Hepatocyte (in vitro differentiated cells): ENCODE results near the gene CACNA2D4. TPM values are rescaled to one million over a fixed set of nuclear protein-coding genes. Genes with fewer than 3 reads are reported as not detected.

ENCODE experiments used
- DNase-seq: peaks from one replicate; pipeline ENCODE4 v3.0.0-alpha.2; 2016; ENCODE audit warnings: low spot score
- H2AFZ ChIP-seq: fragments of 200-600 bp; sonication (generic); 2 replicates; pipeline ENCODE4 v1.6.0; 2016; ENCODE audit warnings: antibody characterized with exemption, mild to moderate bottlenecking
- H3K27ac ChIP-seq: fragments of 200-600 bp; sonication (generic); 2 replicates; pipeline ENCODE4 v1.5.1; 2016; ENCODE audit warnings: mild to moderate bottlenecking
- H3K27me3 ChIP-seq: fragments of 200-600 bp; sonication (generic); 2 replicates; pipeline ENCODE4 v1.6.1; 2016
- H3K36me3 ChIP-seq: fragments of 200-600 bp; sonication (generic); replicated peaks from 2 replicates; pipeline ENCODE4 v1.5.1; 2016; ENCODE audit warnings: low read depth; ENCODE audit not compliant: insufficient read depth
- H3K4me1 ChIP-seq: fragments of 200-600 bp; sonication (generic); 2 replicates; pipeline ENCODE4 v1.5.1; 2016; ENCODE audit warnings: mild to moderate bottlenecking, moderate library complexity; ENCODE audit not compliant: insufficient read depth
- H3K4me2 ChIP-seq: fragments of 200-600 bp; sonication (generic); 2 replicates; pipeline ENCODE4 v1.6.0; 2016
- H3K4me3 ChIP-seq: fragments of 200-600 bp; sonication (generic); 2 replicates; pipeline ENCODE4 v1.5.1; 2016; ENCODE audit warnings: mild to moderate bottlenecking
- H3K79me2 ChIP-seq: fragments of 200-600 bp; sonication (generic); 2 replicates; pipeline ENCODE4 v1.6.0; 2017; ENCODE audit warnings: mild to moderate bottlenecking
- H3K9me2 ChIP-seq: fragments of 200-600 bp; sonication (generic); replicated peaks from 2 replicates; pipeline ENCODE4 v1.6.0; 2017; ENCODE audit warnings: mild to moderate bottlenecking; ENCODE audit not compliant: insufficient read depth
- H3K9me3 ChIP-seq: fragments of 200-600 bp; sonication (generic); 2 replicates; pipeline ENCODE4 v1.5.1; 2016; ENCODE audit warnings: low read depth, mild to moderate bottlenecking
- H4K20me1 ChIP-seq: fragments of 200-600 bp; sonication (generic); 2 replicates; pipeline ENCODE4 v1.6.0; 2016; ENCODE audit warnings: mild to moderate bottlenecking; ENCODE audit not compliant: insufficient read depth, poor library complexity, severe bottlenecking
- CTCF ChIP-seq: fragments of 200-600 bp; sonication (generic); IDR thresholded peaks from 2 replicates; pipeline ENCODE4 v1.5.1; 2016; ENCODE audit warnings: antibody characterized with exemption, mild to moderate bottlenecking; ENCODE audit not compliant: poor library complexity
- EZH2 ChIP-seq: fragments of 200-600 bp; sonication (generic); IDR thresholded peaks from 2 replicates; pipeline ENCODE4 v1.6.1; 2016; ENCODE audit warnings: antibody characterized with exemption, mild to moderate bottlenecking, borderline replicate concordance
- EZH2phosphoT487 ChIP-seq: fragments of 200-600 bp; sonication (generic); IDR thresholded peaks from one replicate; pipeline ENCODE4 v1.6.1; 2018; ENCODE audit warnings: antibody characterized with exemption, mild to moderate bottlenecking, low read depth, moderate library complexity; ENCODE audit not compliant: unreplicated experiment, severe bottlenecking
- WGBS: methylation state at CpG from one replicate; pipeline ENCODE4 v1.1.6; 2016; ENCODE audit warnings: low lambda C conversion rate; ENCODE audit errors: missing lambda C conversion rate; 5-methylcytosine and 5-hydroxymethylcytosine counted together
- polyA plus RNA-seq: library from polyadenylated mRNA; unstranded; fragments of >200 nt; fragmentation: Nextera tagmentation; extraction: Ambion mirVana; gene quantifications from 2 replicates; pipeline ENCODE4 v1.2.1, GENCODE V29; 2016
- total RNA-seq: library from RNA; depleted of rRNA; stranded (reverse); fragments of >200 nt; gene quantifications from 2 replicates; pipeline ENCODE4 v1.2.3, GENCODE V29; 2014

The CACNA2D4 gene
- total and polyA plus RNA-seq, 2 experiments from 2014 or later, result 1.3 to 2.1 TPM

- Histone ChIP-seq H3K27me3 (no peaks in the 10 kb centered on the region), H2AFZ (no peak overlapping the region), H3K4me3 (no peak overlapping the region), H3K9me3 (no peaks in the 10 kb centered on the region), H3K4me2 (no peak overlapping the region), H3K4me1 (no peaks in the 10 kb centered on the region), H3K27ac (no peak overlapping the region), H3K9me2 (no peaks in the 10 kb centered on the region), H3K79me2 (no peaks in the 10 kb centered on the region), H4K20me1 (no peaks in the 10 kb centered on the region), H3K36me3 (no peaks in the 10 kb centered on the region)
- DNase-seq, result peak; percentile 3
- WGBS, result 83% methylated on average over 15 of the region's 16 CpGs
- TF ChIP-seq EZH2 (no peak), CTCF (no peak), EZH2phosphoT487 (no peak)
Measured at GRCh38 chr12:1911598-1912575, 6.6 kb downstream of the CACNA2D4 start.

- Histone ChIP-seq H2AFZ (no peak overlapping the region), H3K9me3 (no peaks in the 10 kb centered on the region), H3K4me1 (no peaks in the 10 kb centered on the region), H3K27ac (no peak overlapping the region), H3K4me3 (no peak overlapping the region), H3K79me2 (no peaks in the 10 kb centered on the region), H3K9me2 (no peaks in the 10 kb centered on the region), H3K27me3 (no peaks in the 10 kb centered on the region), H4K20me1 (no peaks in the 10 kb centered on the region), H3K36me3 (no peaks in the 10 kb centered on the region), H3K4me2 (no peak overlapping the region)
- WGBS, result 93% methylated on average over 3 of the region's 3 CpGs
- TF ChIP-seq EZH2 (no peak), CTCF (no peak), EZH2phosphoT487 (no peak)
- DNase-seq, result no peak
Measured at GRCh38 chr12:1910468-1910867, 8.0 kb downstream of the CACNA2D4 start.

GRCh38 chr12:1908758-1909157 is 9.7 kb downstream of the CACNA2D4 start:
- no peaks in the 10 kb centered on the region for H3K36me3 ChIP-seq
- WGBS, result 97% methylated on average over 6 of the region's 26 CpGs

More at GRCh38 chr12:1908758-1909157, 9.7 kb downstream of the CACNA2D4 start:
- Histone ChIP-seq H3K9me3 (peaks cover 4% of the 10 kb centered on the region), H3K4me1 (no peaks in the 10 kb centered on the region), H3K4me2 (no peak overlapping the region), H3K27me3 (no peaks in the 10 kb centered on the region), H3K4me3 (no peak overlapping the region), H4K20me1 (no peaks in the 10 kb centered on the region), H3K27ac (no peak overlapping the region), H3K79me2 (no peaks in the 10 kb centered on the region), H2AFZ (no peak overlapping the region), H3K9me2 (no peaks in the 10 kb centered on the region)
- TF ChIP-seq EZH2phosphoT487 (no peak), CTCF (no peak), EZH2 (no peak)
- DNase-seq, result no peak
